Activated CD8-positive, alpha-beta memory T cell treated with anti-CD3 and anti-CD28 coated beads, Interleukin-2, amount 50 U/mL, for 48 hours (primary cell): ENCODE measurements around the gene NHP2.
"Not testable (repeated sequence)": the region's sequence is repeated elsewhere in the genome, so short reads cannot be mapped to it uniquely, and the experiment has no call there.

Experiments
- DNase-seq: peaks from one replicate; pipeline ENCODE4 v3.0.0-alpha.2; 2020

Gene NHP2

GRCh38 chr5:178170455-178170854 lies 16.8 kb upstream of the NHP2 start:
- DNase-seq = no peak

GRCh38 chr5:178165581-178165980 lies 11.9 kb upstream of the NHP2 start:
- DNase-seq = no peak

- DNase-seq = peak; percentile 99
Measured at GRCh38 chr5:178163772-178164735, 10.4 kb upstream of the NHP2 start.

GRCh38 chr5:178162481-178162880 lies 8.8 kb upstream of the NHP2 start:
- no peak for DNase-seq

- DNase-seq = no peak
Measured at GRCh38 chr5:178160176-178160575, 6.5 kb upstream of the NHP2 start.

GRCh38 chr5:178155065-178155464 lies 1.4 kb upstream of the NHP2 start:
- DNase-seq = no peak

GRCh38 chr5:178152491-178153444 lies 917 bp downstream of the NHP2 start:
- no peak for DNase-seq

GRCh38 chr5:178150977-178151734 lies 2.5 kb downstream of the NHP2 start:
- DNase-seq = no peak

GRCh38 chr5:178149199-178149932 lies 4.3 kb downstream of the NHP2 start:
- no peak for DNase-seq

- no peak for DNase-seq
Measured at GRCh38 chr5:178147406-178147805, 6.3 kb downstream of the NHP2 start.

GRCh38 chr5:178145965-178146820 lies 7.5 kb downstream of the NHP2 start:
- peak; percentile 81 for DNase-seq

GRCh38 chr5:178143901-178144300 lies 9.8 kb downstream of the NHP2 start:
- DNase-seq = no peak

- no peak for DNase-seq
Measured at GRCh38 chr5:178143246-178143645, 10.4 kb downstream of the NHP2 start.

GRCh38 chr5:178142642-178143041 lies 11.0 kb downstream of the NHP2 start:
- no peak for DNase-seq

GRCh38 chr5:178141550-178141949 lies 12.1 kb downstream of the NHP2 start:
- DNase-seq = no peak

GRCh38 chr5:178137991-178138390 lies 15.7 kb downstream of the NHP2 start:
- DNase-seq = no peak

GRCh38 chr5:178136990-178137389 lies 16.7 kb downstream of the NHP2 start:
- no peak for DNase-seq

- no peak for DNase-seq
Measured at GRCh38 chr5:178131446-178131996, 22.2 kb downstream of the NHP2 start.

GRCh38 chr5:178130576-178131445 lies 22.9 kb downstream of the NHP2 start, which contains the start of gene RMND5B:
Gene RMND5B (plus strand): TSS chr5:178131014. CDS start chr5:178138120, 7,106 bp downstream.
- DNase-seq = peak; percentile 91

GRCh38 chr5:178130234-178130575 lies 23.5 kb downstream of the NHP2 start:
- not testable (repeated sequence) for DNase-seq
